ENCODE results near the gene PBOV1.
A peak's percentile ranks its signal among the peaks of the same experiment; 100 is the strongest.

The PBOV1 gene

DNA sequence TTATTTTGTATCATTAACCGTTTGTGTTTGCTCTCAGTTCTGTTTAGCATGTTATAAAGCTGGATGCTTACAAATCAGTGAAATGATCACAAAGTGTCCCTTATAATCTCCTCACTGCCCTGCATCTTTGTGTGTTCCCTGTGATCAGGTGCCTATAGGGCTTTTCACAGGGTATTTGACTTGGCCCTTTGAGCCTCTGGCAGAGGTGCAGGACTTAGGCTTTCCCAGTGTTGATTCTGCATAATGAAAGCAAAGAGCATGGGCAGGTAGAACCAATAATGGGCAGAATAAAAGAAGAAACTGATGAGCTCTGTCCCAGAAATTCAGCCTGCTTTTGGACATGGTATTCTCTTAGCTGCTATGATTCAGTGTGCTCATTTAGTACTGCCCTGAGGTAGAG is 16.9 kb upstream of the PBOV1 start:
- TF ChIP-seq ZNF248 (tag by site-specific recombination; IDR thresholded peaks at IDR 0.05) (no peak), ZNF174 (tag by site-specific recombination; IDR thresholded peaks at IDR 0.05) (no peak), ZNF561 (tag by site-specific recombination; IDR thresholded peaks at IDR 0.05; ENCODE audit: borderline replicate concordance) (no peak), ZNF324 (tag by site-specific recombination; IDR thresholded peaks at IDR 0.05) (no peak), ZNF2 (tag by site-specific recombination; IDR thresholded peaks at IDR 0.05) (no peak), SCRT1 (tag by site-specific recombination; IDR thresholded peaks at IDR 0.05; ENCODE audit: borderline replicate concordance) (no peak), ZNF155 (tag by site-specific recombination; IDR thresholded peaks at IDR 0.05) (no peak), GLI2 (tag by site-specific recombination; IDR thresholded peaks at IDR 0.05; ENCODE audit: borderline replicate concordance, low read depth) (no peak), ZNF777 (tag by site-specific recombination; IDR thresholded peaks at IDR 0.05; ENCODE audit: borderline replicate concordance) (no peak), INSM2 (tag by site-specific recombination; IDR thresholded peaks at IDR 0.05) (no peak), ZNF830 (tag by site-specific recombination; IDR thresholded peaks at IDR 0.05; ENCODE audit: low read depth) (no peak), ZNF202 (tag by site-specific recombination; IDR thresholded peaks at IDR 0.05; ENCODE audit: borderline replicate concordance) (no peak)
- TF ChIP-seq, protein P1, sequence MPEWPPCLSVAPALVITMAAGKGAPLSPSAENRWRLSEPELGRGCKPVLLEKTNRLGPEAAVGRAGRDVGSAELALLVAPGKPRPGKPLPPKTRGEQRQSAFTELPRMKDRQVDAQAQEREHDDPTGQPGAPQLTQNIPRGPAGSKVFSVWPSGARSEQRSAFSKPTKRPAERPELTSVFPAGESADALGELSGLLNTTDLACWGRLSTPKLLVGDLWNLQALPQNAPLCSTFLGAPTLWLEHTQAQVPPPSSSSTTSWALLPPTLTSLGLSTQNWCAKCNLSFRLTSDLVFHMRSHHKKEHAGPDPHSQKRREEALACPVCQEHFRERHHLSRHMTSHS (tag by site-specific recombination; IDR thresholded peaks at IDR 0.05), result no peak
- TF ChIP-seq, protein P2, sequence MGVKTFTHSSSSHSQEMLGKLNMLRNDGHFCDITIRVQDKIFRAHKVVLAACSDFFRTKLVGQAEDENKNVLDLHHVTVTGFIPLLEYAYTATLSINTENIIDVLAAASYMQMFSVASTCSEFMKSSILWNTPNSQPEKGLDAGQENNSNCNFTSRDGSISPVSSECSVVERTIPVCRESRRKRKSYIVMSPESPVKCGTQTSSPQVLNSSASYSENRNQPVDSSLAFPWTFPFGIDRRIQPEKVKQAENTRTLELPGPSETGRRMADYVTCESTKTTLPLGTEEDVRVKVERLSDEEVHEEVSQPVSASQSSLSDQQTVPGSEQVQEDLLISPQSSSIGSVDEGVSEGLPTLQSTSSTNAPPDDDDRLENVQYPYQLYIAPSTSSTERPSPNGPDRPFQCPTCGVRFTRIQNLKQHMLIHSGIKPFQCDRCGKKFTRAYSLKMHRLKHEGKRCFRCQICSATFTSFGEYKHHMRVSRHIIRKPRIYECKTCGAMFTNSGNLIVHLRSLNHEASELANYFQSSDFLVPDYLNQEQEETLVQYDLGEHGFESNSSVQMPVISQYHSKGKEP (tag by site-specific recombination; IDR thresholded peaks at IDR 0.05), result no peak
- TF ChIP-seq, protein P3, sequence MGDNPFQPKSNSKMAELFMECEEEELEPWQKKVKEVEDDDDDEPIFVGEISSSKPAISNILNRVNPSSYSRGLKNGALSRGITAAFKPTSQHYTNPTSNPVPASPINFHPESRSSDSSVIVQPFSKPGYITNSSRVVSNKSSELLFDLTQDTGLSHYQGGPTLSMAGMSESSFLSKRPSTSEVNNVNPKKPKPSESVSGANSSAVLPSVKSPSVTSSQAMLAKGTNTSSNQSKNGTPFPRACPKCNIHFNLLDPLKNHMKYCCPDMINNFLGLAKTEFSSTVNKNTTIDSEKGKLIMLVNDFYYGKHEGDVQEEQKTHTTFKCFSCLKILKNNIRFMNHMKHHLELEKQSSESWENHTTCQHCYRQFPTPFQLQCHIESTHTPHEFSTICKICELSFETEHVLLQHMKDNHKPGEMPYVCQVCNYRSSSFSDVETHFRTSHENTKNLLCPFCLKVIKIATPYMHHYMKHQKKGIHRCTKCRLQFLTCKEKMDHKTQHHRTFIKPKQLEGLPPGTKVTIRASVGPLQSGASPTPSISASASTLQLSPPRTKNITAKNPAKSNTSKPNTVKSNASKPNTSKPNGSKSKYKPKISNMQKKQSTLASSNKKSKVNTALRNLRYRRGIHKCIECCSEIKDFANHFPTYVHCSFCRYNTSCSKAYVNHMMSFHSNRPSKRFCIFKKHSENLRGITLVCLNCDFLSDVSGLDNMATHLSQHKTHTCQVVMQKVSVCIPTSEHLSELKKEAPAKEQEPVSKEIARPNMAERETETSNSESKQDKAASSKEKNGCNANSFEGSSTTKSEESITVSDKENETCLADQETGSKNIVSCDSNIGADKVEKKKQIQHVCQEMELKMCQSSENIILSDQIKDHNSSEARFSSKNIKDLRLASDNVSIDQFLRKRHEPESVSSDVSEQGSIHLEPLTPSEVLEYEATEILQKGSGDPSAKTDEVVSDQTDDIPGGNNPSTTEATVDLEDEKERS (tag by site-specific recombination; IDR thresholded peaks at IDR 0.05), result no peak
- CTCF ChIA-PET, result interaction anchor here (1.2 kb wide), 1 partner anchor 119 kb away, joined by 4 read pairs; no protein-coding TSS in a partner anchor
- POLR2A ChIA-PET, result no interaction called here
- Histone ChIP-seq H3K9me3 (ENCODE audit: control insufficient read depth, insufficient read depth, low read depth, low read length) (no peaks in the 10 kb centered on the region), H3K4me1 (ENCODE audit: control insufficient read depth, insufficient read depth, low read length) (peaks cover 12% of the 10 kb centered on the region), H3K36me3 (ENCODE audit: control insufficient read depth in 2 of 2, insufficient read depth in 1 of 2, low read length in 2 of 2) (no peaks in the 10 kb centered on the region; a peak in 1 of 3 replicates), H3K4me3 (ENCODE audit: low read depth, low read length) (no peak overlapping the region), H3K27ac (ENCODE audit: extremely low read depth, low read depth, low read length) (no peak overlapping the region)

DNA sequence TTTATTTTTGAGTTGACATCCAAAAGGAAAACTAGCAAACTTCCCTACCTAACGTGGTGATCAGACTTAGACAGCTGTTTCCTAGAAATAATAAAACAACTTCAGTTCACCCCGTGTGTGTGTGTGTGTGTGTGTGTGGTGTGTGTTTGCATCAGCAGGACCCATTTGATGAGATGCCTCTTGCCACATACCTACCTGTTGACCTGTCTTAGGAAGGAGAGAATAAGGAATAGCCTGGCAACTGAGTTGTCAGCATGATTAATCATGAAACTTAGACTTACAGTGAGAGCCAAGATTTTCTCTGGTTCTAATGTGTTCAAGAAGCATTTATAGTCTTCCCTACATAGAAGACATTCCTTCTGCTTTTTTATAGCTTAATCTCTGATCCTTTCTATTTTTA is 16.1 kb upstream of the PBOV1 start:
- Histone ChIP-seq H3K4me3 (ENCODE audit: low read depth, low read length) (no peak overlapping the region), H3K4me1 (ENCODE audit: control insufficient read depth, insufficient read depth, low read length) (peaks cover 12% of the 10 kb centered on the region), H3K9me3 (ENCODE audit: control insufficient read depth, insufficient read depth, low read depth, low read length) (no peaks in the 10 kb centered on the region), H3K27ac (ENCODE audit: extremely low read depth, low read depth, low read length) (no peak overlapping the region), H3K36me3 (ENCODE audit: control insufficient read depth in 2 of 2, insufficient read depth in 1 of 2, low read length in 2 of 2) (no peaks in the 10 kb centered on the region; a peak in 1 of 3 replicates)
- POLR2A ChIA-PET, result no interaction called here
- CTCF ChIA-PET, result interaction anchor here (1.2 kb wide), 1 partner anchor 118 kb away, joined by 4 read pairs; no protein-coding TSS in a partner anchor
- TF ChIP-seq, protein P4, sequence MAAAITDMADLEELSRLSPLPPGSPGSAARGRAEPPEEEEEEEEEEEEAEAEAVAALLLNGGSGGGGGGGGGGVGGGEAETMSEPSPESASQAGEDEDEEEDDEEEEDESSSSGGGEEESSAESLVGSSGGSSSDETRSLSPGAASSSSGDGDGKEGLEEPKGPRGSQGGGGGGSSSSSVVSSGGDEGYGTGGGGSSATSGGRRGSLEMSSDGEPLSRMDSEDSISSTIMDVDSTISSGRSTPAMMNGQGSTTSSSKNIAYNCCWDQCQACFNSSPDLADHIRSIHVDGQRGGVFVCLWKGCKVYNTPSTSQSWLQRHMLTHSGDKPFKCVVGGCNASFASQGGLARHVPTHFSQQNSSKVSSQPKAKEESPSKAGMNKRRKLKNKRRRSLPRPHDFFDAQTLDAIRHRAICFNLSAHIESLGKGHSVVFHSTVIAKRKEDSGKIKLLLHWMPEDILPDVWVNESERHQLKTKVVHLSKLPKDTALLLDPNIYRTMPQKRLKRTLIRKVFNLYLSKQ (tag by site-specific recombination; IDR thresholded peaks at IDR 0.05; ENCODE audit: borderline replicate concordance), result no peak
- peak; percentile 85 for TF ChIP-seq SCRT2 (tag by site-specific recombination; IDR thresholded peaks at IDR 0.05)
